ENCODE data around the gene DCST1.

Gene DCST1

DNA sequence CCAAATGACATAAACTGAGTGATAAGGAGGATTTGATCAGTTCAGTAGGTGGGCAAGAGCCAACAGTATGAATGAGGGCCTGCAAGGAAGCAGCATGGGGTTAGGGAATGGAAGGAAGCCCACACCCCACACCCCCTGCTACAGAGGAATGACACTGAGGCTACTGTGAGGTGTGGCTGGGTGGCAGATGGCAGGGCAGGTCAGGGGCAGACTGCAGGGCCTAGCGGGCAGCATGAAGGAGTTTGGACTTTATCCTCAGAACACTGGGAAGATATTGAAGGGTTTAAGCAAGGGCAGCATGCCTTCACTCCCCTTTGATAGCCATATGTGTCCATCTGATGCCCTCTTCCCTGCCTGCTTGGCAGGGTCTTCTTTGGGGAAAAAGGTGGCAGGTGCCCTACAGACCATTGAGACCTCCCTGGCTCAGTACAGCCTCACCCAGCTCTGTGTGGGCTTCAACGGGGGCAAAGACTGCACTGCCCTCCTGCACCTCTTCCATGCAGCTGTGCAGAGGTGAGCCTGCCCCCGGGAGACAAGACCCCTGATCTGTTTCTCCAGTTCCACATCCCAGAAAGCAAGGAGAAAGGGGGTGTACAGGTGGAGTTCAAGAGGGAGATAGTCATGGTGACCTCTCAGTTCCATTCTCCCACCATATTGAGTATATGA is 44.3 kb upstream of the DCST1 start:
- no CpG with 5 or more reads among the region's 3 CpGs for WGBS (ENCODE audit: extremely low coverage, insufficient coverage, insufficient read length)

GRCh38 chr1:154990276-154990675 is 43.3 kb upstream of the DCST1 start:
- no peak overlapping the region for H3K18ac ChIP-seq (ENCODE audit: low read length)
- H3K27ac ChIP-seq (ENCODE audit: low read depth, low read length), result no peak overlapping the region
- H2BK5ac ChIP-seq (ENCODE audit: low read depth, low read length, poor library complexity), result no peak overlapping the region
- no peak overlapping the region for H4K8ac ChIP-seq (ENCODE audit: low read depth, low read length)
- H4K12ac ChIP-seq (ENCODE audit: low read depth, low read length), result no peak overlapping the region
- no peak overlapping the region for H2BK12ac ChIP-seq (ENCODE audit: low read length)
- WGBS (ENCODE audit: extremely low coverage, insufficient coverage, insufficient read length), result no CpG with 5 or more reads among the region's 8 CpGs
- no peaks in the 10 kb centered on the region for H3K27me3 ChIP-seq (ENCODE audit: insufficient read depth, low read length)
- no peak overlapping the region for H2AFZ ChIP-seq (ENCODE audit: insufficient read depth, low read length, poor library complexity)
- H3K4me1 ChIP-seq (ENCODE audit: control insufficient read depth in 1 of 2, insufficient read depth in 2 of 2, low read length in 2 of 2), result no peaks in the 10 kb centered on the region
- H3K4me2 ChIP-seq (ENCODE audit: low read length), result no peak overlapping the region
- H2AK5ac ChIP-seq (ENCODE audit: low read length), result no peak overlapping the region
- H3K36me3 ChIP-seq (ENCODE audit: control insufficient read depth in 1 of 2, insufficient read depth in 2 of 2, low read length in 2 of 2), result peaks cover 26 to 36% of the 10 kb centered on the region in 2 experiments
- no peak overlapping the region for H3K4ac ChIP-seq (ENCODE audit: low read depth, low read length)
- no peak overlapping the region for H3K9ac ChIP-seq (ENCODE audit: low read length)
- no peak overlapping the region for H3K23ac ChIP-seq (ENCODE audit: low read length)
- no peak overlapping the region for H3K14ac ChIP-seq (ENCODE audit: low read length)
- H3K79me1 ChIP-seq (ENCODE audit: low read length), result no peaks in the 10 kb centered on the region
- H3K9me3 ChIP-seq (ENCODE audit: insufficient read depth, low read depth, low read length), result peaks cover 2% of the 10 kb centered on the region
- H3K79me2 ChIP-seq (ENCODE audit: control insufficient read depth, insufficient read depth, low read length, poor library complexity), result no peaks in the 10 kb centered on the region
- no peak for DNase-seq
- H2BK120ac ChIP-seq (ENCODE audit: insufficient read depth, low read length, poor library complexity), result no peak overlapping the region
- no peak overlapping the region for H3K4me3 ChIP-seq (ENCODE audit: low read depth, low read length)
- H4K91ac ChIP-seq (ENCODE audit: low read depth, low read length), result no peak overlapping the region

More for the DNA sequence above, 44.3 kb upstream of the DCST1 start:
- Histone ChIP-seq H4K12ac (ENCODE audit: low read depth, low read length) (no peak overlapping the region), H3K79me2 (ENCODE audit: control insufficient read depth, insufficient read depth, low read length, poor library complexity) (no peaks in the 10 kb centered on the region), H3K27me3 (ENCODE audit: insufficient read depth, low read length) (no peaks in the 10 kb centered on the region), H2AK5ac (ENCODE audit: low read length) (no peak overlapping the region), H3K18ac (ENCODE audit: low read length) (no peak overlapping the region), H3K14ac (ENCODE audit: low read length) (no peak overlapping the region), H3K27ac (ENCODE audit: low read depth, low read length) (no peak overlapping the region), H2BK120ac (ENCODE audit: insufficient read depth, low read length, poor library complexity) (no peak overlapping the region), H3K4me3 (ENCODE audit: low read depth, low read length) (no peak overlapping the region), H4K8ac (ENCODE audit: low read depth, low read length) (no peak overlapping the region), H3K9ac (ENCODE audit: low read length) (no peak overlapping the region), H2AFZ (ENCODE audit: insufficient read depth, low read length, poor library complexity) (no peak overlapping the region), H4K91ac (ENCODE audit: low read depth, low read length) (no peak overlapping the region), H3K79me1 (ENCODE audit: low read length) (no peaks in the 10 kb centered on the region), H3K9me3 (ENCODE audit: insufficient read depth, low read depth, low read length) (peaks cover 2% of the 10 kb centered on the region), H2BK5ac (ENCODE audit: low read depth, low read length, poor library complexity) (no peak overlapping the region), H2BK12ac (ENCODE audit: low read length) (no peak overlapping the region), H3K4me2 (ENCODE audit: low read length) (no peak overlapping the region), H3K36me3 (ENCODE audit: control insufficient read depth in 1 of 2, insufficient read depth in 2 of 2, low read length in 2 of 2) (peaks cover 26 to 36% of the 10 kb centered on the region in 2 experiments), H3K23ac (ENCODE audit: low read length) (no peak overlapping the region), H3K4ac (ENCODE audit: low read depth, low read length) (no peak overlapping the region), H3K4me1 (ENCODE audit: control insufficient read depth in 1 of 2, insufficient read depth in 2 of 2, low read length in 2 of 2) (no peaks in the 10 kb centered on the region)
- DNase-seq, result no peak

DNA sequence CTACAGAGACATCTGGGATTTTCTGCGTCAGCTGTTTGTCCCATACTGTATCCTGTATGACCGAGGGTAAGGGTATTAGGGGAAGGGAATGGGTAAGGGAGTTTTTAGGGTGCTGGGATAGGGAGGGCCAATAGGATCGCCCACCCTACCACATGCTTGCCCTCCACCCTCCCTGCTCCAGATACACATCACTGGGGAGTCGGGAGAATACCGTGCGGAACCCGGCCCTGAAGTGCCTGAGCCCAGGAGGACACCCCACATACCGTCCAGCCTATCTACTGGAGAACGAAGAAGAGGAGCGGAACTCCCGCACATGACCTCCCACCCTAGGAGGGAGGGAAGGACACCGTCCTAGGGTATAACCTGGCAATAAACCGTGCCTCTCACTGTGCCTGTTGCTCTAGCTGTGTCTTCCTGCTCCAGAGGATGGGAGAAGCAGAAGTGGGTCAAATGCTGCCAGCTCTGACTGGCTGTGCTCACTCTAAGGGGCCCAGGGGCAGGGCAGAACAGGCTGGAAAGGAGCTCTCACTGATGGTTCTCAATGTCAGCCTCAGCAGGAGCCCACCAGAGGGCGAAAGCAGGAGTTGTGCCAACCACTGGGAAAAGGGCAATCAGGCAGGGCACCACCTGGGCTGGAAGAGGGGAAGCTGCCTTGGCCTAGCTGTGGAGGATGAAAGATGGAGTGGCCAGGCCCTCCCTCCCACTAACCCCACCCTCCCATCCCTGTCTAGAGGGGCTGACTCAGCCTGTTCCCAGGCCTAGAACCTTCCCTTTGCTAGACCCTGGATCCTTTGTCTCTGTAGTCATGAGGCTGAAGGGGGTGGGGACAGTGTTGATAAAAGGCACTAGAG is 40.7 kb upstream of the DCST1 start:
- Histone ChIP-seq H2BK5ac (ENCODE audit: low read depth, low read length, poor library complexity) (no peak overlapping the region), H3K4me3 (ENCODE audit: low read depth, low read length) (no peak overlapping the region), H3K27me3 (ENCODE audit: insufficient read depth, low read length) (no peaks in the 10 kb centered on the region), H4K8ac (ENCODE audit: low read depth, low read length) (no peak overlapping the region), H3K9me3 (ENCODE audit: insufficient read depth, low read depth, low read length) (no peaks in the 10 kb centered on the region), H3K23ac (ENCODE audit: low read length) (no peak overlapping the region), H4K12ac (ENCODE audit: low read depth, low read length) (no peak overlapping the region), H3K18ac (ENCODE audit: low read length) (no peak overlapping the region), H3K79me1 (ENCODE audit: low read length) (no peaks in the 10 kb centered on the region), H2BK120ac (ENCODE audit: insufficient read depth, low read length, poor library complexity) (no peak overlapping the region), H2BK12ac (ENCODE audit: low read length) (no peak overlapping the region), H3K4ac (ENCODE audit: low read depth, low read length) (no peak overlapping the region), H3K9ac (ENCODE audit: low read length) (no peak overlapping the region), H4K91ac (ENCODE audit: low read depth, low read length) (no peak overlapping the region), H3K27ac (ENCODE audit: low read depth, low read length) (no peak overlapping the region), H3K36me3 (ENCODE audit: control insufficient read depth in 1 of 2, insufficient read depth in 2 of 2, low read length in 2 of 2) (peaks cover 20 to 30% of the 10 kb centered on the region in 2 experiments), H3K14ac (ENCODE audit: low read length) (no peak overlapping the region), H3K4me1 (ENCODE audit: control insufficient read depth in 1 of 2, insufficient read depth in 2 of 2, low read length in 2 of 2) (no peaks in the 10 kb centered on the region), H3K4me2 (ENCODE audit: low read length) (no peak overlapping the region), H2AFZ (ENCODE audit: insufficient read depth, low read length, poor library complexity) (no peak overlapping the region), H2AK5ac (ENCODE audit: low read length) (no peak overlapping the region), H3K79me2 (ENCODE audit: control insufficient read depth, insufficient read depth, low read length, poor library complexity) (no peaks in the 10 kb centered on the region)
- WGBS (ENCODE audit: extremely low coverage, insufficient coverage, insufficient read length), result 100% methylated on average over 1 of the region's 14 CpGs
- no peak for DNase-seq

DNA sequence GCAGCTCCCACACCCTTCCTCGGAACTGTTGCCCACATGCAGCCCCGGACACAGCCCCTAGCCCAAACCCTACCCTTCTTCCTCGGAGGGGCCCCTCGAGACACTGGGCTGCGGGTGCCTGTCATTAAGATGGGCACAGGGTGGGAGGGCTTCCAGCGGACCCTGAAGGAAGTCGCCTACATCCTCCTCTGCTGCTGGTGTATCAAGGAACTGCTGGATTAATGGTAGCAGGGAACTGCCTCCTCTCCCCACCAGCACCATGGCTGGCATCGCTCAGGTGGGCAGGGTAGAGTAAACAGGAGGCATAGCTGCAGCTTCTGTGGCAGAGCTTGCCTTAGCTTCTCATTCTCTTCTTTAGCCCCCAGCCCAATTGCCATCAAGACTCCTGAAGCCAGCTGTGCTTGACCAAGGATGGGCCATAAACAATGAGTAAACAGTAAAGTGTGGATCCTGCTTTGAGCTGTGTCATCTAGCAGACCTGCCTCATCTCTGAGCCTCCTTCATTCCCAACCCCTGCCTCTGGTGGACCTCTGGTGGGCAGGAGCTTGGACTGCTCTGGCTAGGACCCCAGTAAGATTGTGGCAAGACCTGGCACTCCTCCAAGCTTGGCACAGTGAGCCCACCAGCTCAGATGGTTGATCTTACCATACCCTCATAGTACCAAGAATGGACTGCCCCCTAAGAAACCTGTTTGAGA is 39.9 kb upstream of the DCST1 start, which contains the start of gene LENEP:
LENEP (plus strand) TSS at position 15 of the 697 bp plus-strand sequence; CDS start at position 37, 22 bp downstream.
- no peaks in the 10 kb centered on the region for H3K79me2 ChIP-seq (ENCODE audit: control insufficient read depth, insufficient read depth, low read length, poor library complexity)
- no peak within 1 kb of the TSS for H4K12ac ChIP-seq (ENCODE audit: low read depth, low read length)
- no peak for DNase-seq
- H3K27ac ChIP-seq (ENCODE audit: low read depth, low read length), result no peak within 1 kb of the TSS
- peak within 1 kb of the TSS; percentile 12 for H3K14ac ChIP-seq (ENCODE audit: low read length)
- peak within 1 kb of the TSS; percentile 23 for H2AK5ac ChIP-seq (ENCODE audit: low read length)
- no peak within 1 kb of the TSS for H4K8ac ChIP-seq (ENCODE audit: low read depth, low read length)
- H3K4ac ChIP-seq (ENCODE audit: low read depth, low read length), result no peak within 1 kb of the TSS
- no peaks in the 10 kb centered on the region for H3K79me1 ChIP-seq (ENCODE audit: low read length)
- peaks cover 13 to 23% of the 10 kb centered on the region in 2 experiments for H3K36me3 ChIP-seq (ENCODE audit: control insufficient read depth in 1 of 2, insufficient read depth in 2 of 2, low read length in 2 of 2)
- H3K9ac ChIP-seq (ENCODE audit: low read length), result no peak within 1 kb of the TSS
- no peak within 1 kb of the TSS for H3K4me2 ChIP-seq (ENCODE audit: low read length)
- no peaks in the 10 kb centered on the region for H3K9me3 ChIP-seq (ENCODE audit: insufficient read depth, low read depth, low read length)
- peaks cover 0 to under 1% of the 10 kb centered on the region in 2 experiments for H3K4me1 ChIP-seq (ENCODE audit: control insufficient read depth in 1 of 2, insufficient read depth in 2 of 2, low read length in 2 of 2)
- no peak within 1 kb of the TSS for H3K23ac ChIP-seq (ENCODE audit: low read length)
- no peak within 1 kb of the TSS for H2BK120ac ChIP-seq (ENCODE audit: insufficient read depth, low read length, poor library complexity)
- no peak within 1 kb of the TSS for H2BK5ac ChIP-seq (ENCODE audit: low read depth, low read length, poor library complexity)
- no peak within 1 kb of the TSS for H3K18ac ChIP-seq (ENCODE audit: low read length)
- WGBS (ENCODE audit: extremely low coverage, insufficient coverage, insufficient read length), result no CpG with 5 or more reads among the region's 8 CpGs
- H4K91ac ChIP-seq (ENCODE audit: low read depth, low read length), result peak within 1 kb of the TSS; percentile 9
- no peaks in the 10 kb centered on the region for H3K27me3 ChIP-seq (ENCODE audit: insufficient read depth, low read length)
- no peak within 1 kb of the TSS for H3K4me3 ChIP-seq (ENCODE audit: low read depth, low read length)
- H2BK12ac ChIP-seq (ENCODE audit: low read length), result peak within 1 kb of the TSS; percentile 16
- no peak within 1 kb of the TSS for H2AFZ ChIP-seq (ENCODE audit: insufficient read depth, low read length, poor library complexity)
